Measurements from ENCODE around the gene PXT1.
"Not testable (repeated sequence)": the region's sequence is repeated elsewhere in the genome, so short reads cannot be mapped to it uniquely, and the experiment has no call there.

Gene PXT1

GRCh38 chr6:36488221-36488620, 45.6 kb upstream of the PXT1 start:
- Histone ChIP-seq H3K36me3 (replicated peaks; ENCODE audit: low read depth, low read length) (peaks cover 54% of the 10 kb centered on the region), H3K27ac (ENCODE audit: low read length) (no peak overlapping the region)

GRCh38 chr6:36487698-36488097, 45.0 kb upstream of the PXT1 start:
- no peak overlapping the region for H2AFZ ChIP-seq (ENCODE audit: low read depth, low read length)
- H3K4me2 ChIP-seq (ENCODE audit: low read length) = no peak overlapping the region
- no peak overlapping the region for H3K27ac ChIP-seq (ENCODE audit: low read length)
- TF ChIP-seq EZH2phosphoT487 (IDR thresholded peaks at IDR 0.05; ENCODE audit: low read depth) = no peak
- TF ChIP-seq CTCF (IDR thresholded peaks at IDR 0.05; ENCODE audit: low read depth, low read length) = no peak
- H3K4me1 ChIP-seq (ENCODE audit: low read length) = no peaks in the 10 kb centered on the region
- no peak overlapping the region for H3K4me3 ChIP-seq (ENCODE audit: low read length)
- no peak overlapping the region for H3K9ac ChIP-seq (ENCODE audit: low read length)
- H3K36me3 ChIP-seq (replicated peaks; ENCODE audit: low read depth, low read length) = peaks cover 54% of the 10 kb centered on the region
- H3K9me3 ChIP-seq (ENCODE audit: insufficient read depth, low read length) = no peaks in the 10 kb centered on the region
- H3K27me3 ChIP-seq (ENCODE audit: low read depth, low read length) = no peaks in the 10 kb centered on the region
- no peaks in the 10 kb centered on the region for H3K79me2 ChIP-seq (ENCODE audit: low read length)
- H4K20me1 ChIP-seq (ENCODE audit: insufficient read depth, low read length) = no peaks in the 10 kb centered on the region

More at GRCh38 chr6:36488221-36488620, 45.6 kb upstream of the PXT1 start:
- no peak overlapping the region for H3K4me2 ChIP-seq (ENCODE audit: low read length)
- no peak overlapping the region for H2AFZ ChIP-seq (ENCODE audit: low read depth, low read length)
- TF ChIP-seq CTCF (IDR thresholded peaks at IDR 0.05; ENCODE audit: low read depth, low read length) (no peak), EZH2phosphoT487 (IDR thresholded peaks at IDR 0.05; ENCODE audit: low read depth) (no peak)
- no peaks in the 10 kb centered on the region for H4K20me1 ChIP-seq (ENCODE audit: insufficient read depth, low read length)
- no peaks in the 10 kb centered on the region for H3K4me1 ChIP-seq (ENCODE audit: low read length)
- H3K9ac ChIP-seq (ENCODE audit: low read length) = no peak overlapping the region
- H3K4me3 ChIP-seq (ENCODE audit: low read length) = no peak overlapping the region
- H3K27me3 ChIP-seq (ENCODE audit: low read depth, low read length) = no peaks in the 10 kb centered on the region
- H3K79me2 ChIP-seq (ENCODE audit: low read length) = no peaks in the 10 kb centered on the region
- no peaks in the 10 kb centered on the region for H3K9me3 ChIP-seq (ENCODE audit: insufficient read depth, low read length)

GRCh38 chr6:36484736-36485135, 42.1 kb upstream of the PXT1 start:
- peaks cover 65% of the 10 kb centered on the region for H3K36me3 ChIP-seq (replicated peaks; ENCODE audit: low read depth, low read length)
- no peak overlapping the region for H2AFZ ChIP-seq (ENCODE audit: low read depth, low read length)
- no peak overlapping the region for H3K27ac ChIP-seq (ENCODE audit: low read length)
- H3K4me1 ChIP-seq (ENCODE audit: low read length) = no peaks in the 10 kb centered on the region
- no peaks in the 10 kb centered on the region for H3K79me2 ChIP-seq (ENCODE audit: low read length)
- H3K9me3 ChIP-seq (ENCODE audit: insufficient read depth, low read length) = no peaks in the 10 kb centered on the region
- no peaks in the 10 kb centered on the region for H4K20me1 ChIP-seq (ENCODE audit: insufficient read depth, low read length)
- H3K27me3 ChIP-seq (ENCODE audit: low read depth, low read length) = no peaks in the 10 kb centered on the region
- no peak overlapping the region for H3K9ac ChIP-seq (ENCODE audit: low read length)
- H3K4me2 ChIP-seq (ENCODE audit: low read length) = no peak overlapping the region
- no peak overlapping the region for H3K4me3 ChIP-seq (ENCODE audit: low read length)
- no peak for TF ChIP-seq CTCF (IDR thresholded peaks at IDR 0.05; ENCODE audit: low read depth, low read length)
- no peak for TF ChIP-seq EZH2phosphoT487 (IDR thresholded peaks at IDR 0.05; ENCODE audit: low read depth)

GRCh38 chr6:36483326-36483725, 40.7 kb upstream of the PXT1 start:
- H3K36me3 ChIP-seq (replicated peaks; ENCODE audit: low read depth, low read length) = peaks cover 63% of the 10 kb centered on the region
- not testable (repeated sequence) for H3K4me2 ChIP-seq (ENCODE audit: low read length); H3K27me3 ChIP-seq (ENCODE audit: low read depth, low read length); H3K9me3 ChIP-seq (ENCODE audit: insufficient read depth, low read length); H4K20me1 ChIP-seq (ENCODE audit: insufficient read depth, low read length); H3K27ac ChIP-seq (ENCODE audit: low read length); H2AFZ ChIP-seq (ENCODE audit: low read depth, low read length); H3K79me2 ChIP-seq (ENCODE audit: low read length); H3K4me3 ChIP-seq (ENCODE audit: low read length); H3K4me1 ChIP-seq (ENCODE audit: low read length); H3K9ac ChIP-seq (ENCODE audit: low read length)

- TF ChIP-seq CTCF (IDR thresholded peaks at IDR 0.05; ENCODE audit: low read depth, low read length) (no peak), EZH2phosphoT487 (IDR thresholded peaks at IDR 0.05; ENCODE audit: low read depth) (no peak)
- H3K36me3 ChIP-seq (replicated peaks; ENCODE audit: low read depth, low read length) = peaks cover 49% of the 10 kb centered on the region
- H3K4me2 ChIP-seq (ENCODE audit: low read length) = no peak overlapping the region
- no peaks in the 10 kb centered on the region for H3K9me3 ChIP-seq (ENCODE audit: insufficient read depth, low read length)
- H3K79me2 ChIP-seq (ENCODE audit: low read length) = no peaks in the 10 kb centered on the region
- H2AFZ ChIP-seq (ENCODE audit: low read depth, low read length) = no peak overlapping the region
- H4K20me1 ChIP-seq (ENCODE audit: insufficient read depth, low read length) = no peaks in the 10 kb centered on the region
- H3K27ac ChIP-seq (ENCODE audit: low read length) = no peak overlapping the region
- no peaks in the 10 kb centered on the region for H3K27me3 ChIP-seq (ENCODE audit: low read depth, low read length)
- H3K9ac ChIP-seq (ENCODE audit: low read length) = no peak overlapping the region
- H3K4me1 ChIP-seq (ENCODE audit: low read length) = no peaks in the 10 kb centered on the region
- H3K4me3 ChIP-seq (ENCODE audit: low read length) = no peak overlapping the region
Measured at GRCh38 chr6:36479256-36479655, 36.6 kb upstream of the PXT1 start.
